HG02678 (cell line): ENCODE measurements around the gene AARSD1.
"Not testable (repeated sequence)": the region's sequence is repeated elsewhere in the genome, so short reads cannot be mapped to it uniquely, and the experiment has no call there.

ENCODE experiments used
- ATAC-seq: cut with Tn5 transposase; IDR thresholded peaks from one replicate; pipeline ENCODE4 v1.9.1; 2021; ENCODE audit warnings: mild to moderate bottlenecking, moderate library complexity; ENCODE audit not compliant: unreplicated experiment

The AARSD1 gene

DNA sequence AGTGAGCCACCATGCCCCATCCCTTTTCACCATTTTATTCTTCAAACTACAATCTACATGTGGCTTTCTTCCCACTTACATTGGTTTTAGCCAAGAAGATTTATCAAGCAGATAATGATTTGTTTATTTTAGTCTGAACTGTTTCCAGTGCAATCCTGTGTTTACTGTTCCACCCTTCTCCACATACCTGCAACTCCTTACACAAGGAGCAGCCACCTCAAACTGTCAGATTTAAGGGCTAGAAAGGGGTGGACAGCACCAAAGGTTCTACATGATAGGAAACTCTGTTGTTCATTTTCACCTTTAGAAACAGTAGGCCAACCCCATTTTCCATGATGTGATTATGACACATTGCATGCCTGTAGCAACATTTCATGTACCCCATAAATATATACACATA lies 18.0 kb upstream of the AARSD1 start:
- ATAC-seq: no peak

DNA sequence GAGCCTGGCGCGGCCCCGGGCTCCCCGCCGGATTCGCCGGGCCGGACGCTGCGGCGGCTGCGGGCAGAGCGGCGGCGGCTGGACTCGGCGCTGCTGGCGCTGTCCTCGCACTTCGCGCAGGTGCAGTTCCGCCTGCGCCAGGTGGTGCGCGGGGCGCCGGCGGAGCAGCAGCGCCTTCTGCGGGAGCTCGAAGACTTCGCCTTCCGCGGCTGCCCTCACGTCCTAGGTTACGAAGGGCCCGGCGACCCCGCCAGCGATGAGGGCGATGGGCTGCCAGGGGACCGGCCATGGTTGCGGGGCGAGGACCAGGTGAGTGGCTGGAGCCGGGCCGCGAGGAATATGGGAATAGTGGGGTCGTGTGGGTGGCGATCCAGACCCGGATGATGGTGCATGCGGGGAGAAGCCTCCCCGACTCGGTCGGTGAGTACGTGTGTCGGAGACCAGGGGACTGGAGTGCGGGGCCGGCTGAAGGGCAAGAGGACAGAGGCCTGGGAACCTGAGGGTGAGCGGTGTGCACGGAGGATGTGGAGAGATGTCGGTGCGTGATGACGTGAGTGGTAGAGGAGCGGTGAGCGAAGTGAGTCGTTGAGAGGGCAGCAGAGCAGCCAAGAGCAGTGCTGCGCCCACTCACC lies 16.6 kb upstream of the AARSD1 start:
- ATAC-seq: peak; percentile 43

DNA sequence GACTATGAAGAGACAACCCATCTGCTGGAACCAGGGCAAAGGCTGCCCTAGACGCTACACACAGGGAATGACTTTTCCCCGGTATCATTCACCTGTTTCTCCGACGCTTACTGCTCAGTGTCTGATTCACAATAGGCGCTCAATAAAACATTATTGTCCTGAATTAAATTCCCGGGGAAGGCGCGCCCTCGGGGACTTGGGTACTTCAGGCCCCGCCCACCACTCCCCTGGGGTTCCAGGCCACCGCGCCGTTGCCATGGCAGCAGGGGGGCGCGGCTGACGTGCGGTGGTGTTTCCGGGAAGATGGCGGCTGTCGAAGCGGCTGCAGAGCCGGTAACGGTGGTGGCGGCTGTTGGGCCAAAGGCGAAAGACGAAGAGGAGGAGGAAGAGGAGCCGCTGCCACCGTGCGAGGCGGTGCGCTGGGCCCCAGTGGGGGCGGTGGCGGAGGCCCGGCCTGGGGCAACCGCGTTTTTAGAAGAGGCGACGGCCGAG lies 16.1 kb upstream of the AARSD1 start, which contains the start of gene RUNDC1:
Gene RUNDC1 (plus strand): TSS at position 292 of the 492 bp plus-strand sequence. CDS start 12 bp downstream, at position 304.
- peak; percentile 67 for ATAC-seq

DNA sequence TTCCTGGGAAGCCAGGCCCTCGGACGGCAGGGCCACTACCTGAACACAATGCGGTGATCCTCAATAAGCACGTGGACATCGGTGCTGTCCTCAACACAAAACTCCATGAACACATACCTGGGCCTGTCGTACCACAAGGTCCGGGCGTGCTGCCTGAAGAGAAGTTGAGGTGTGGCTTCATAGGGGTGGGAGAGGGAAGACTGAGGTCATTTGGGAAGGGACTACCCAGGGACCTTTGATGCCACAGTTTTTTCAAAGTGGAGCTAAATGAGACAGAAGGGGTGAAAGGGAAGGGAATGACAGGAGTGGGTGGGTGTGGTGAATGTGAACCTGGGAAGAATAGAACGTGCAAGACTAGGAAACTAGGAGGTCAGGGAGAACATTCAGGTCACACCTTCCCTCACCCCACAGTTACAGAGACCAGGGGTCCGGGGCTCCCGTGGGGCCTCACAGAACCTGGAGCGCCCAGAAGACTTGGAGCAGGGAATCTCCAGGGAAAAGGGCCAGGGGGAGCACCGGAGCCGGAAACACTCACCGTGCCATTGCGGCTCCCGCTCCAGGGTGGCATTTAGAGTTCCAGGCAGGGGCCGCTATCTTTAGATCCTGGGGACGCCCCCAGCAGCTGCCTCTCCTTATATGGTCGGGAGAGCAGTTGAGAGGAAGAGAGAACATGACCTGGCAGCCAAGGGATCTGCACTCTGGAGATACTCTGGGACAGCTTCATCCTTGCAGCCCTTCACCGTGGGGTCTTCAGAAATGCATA lies 15.4 kb upstream of the AARSD1 start, which contains the start of gene PTGES3L:
Gene PTGES3L (minus strand): TSS at position 570 of the 763 bp plus-strand sequence. CDS start 27 bp downstream, at position 543.
- peak; percentile 27 for ATAC-seq

DNA sequence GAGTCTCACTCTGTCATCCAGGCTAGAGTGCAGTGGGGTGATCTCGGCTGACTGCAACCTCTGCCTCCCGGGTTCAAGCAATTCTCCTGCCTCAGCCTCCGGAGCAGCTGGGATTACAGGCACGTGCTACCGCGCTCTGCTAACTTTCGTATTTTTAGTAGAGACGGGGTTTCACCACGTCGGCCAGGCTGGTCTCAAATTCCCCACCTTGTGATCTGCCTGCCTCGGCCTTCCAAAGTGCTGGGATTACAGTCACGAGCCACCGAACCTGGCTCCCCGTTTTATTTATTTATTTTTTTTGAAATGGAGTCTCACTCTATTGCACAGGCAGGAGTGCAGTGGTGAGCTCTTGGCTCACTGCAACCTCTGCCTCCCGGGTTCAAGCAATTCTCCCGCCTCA lies 11.4 kb upstream of the AARSD1 start:
- not testable (repeated sequence) for ATAC-seq

DNA sequence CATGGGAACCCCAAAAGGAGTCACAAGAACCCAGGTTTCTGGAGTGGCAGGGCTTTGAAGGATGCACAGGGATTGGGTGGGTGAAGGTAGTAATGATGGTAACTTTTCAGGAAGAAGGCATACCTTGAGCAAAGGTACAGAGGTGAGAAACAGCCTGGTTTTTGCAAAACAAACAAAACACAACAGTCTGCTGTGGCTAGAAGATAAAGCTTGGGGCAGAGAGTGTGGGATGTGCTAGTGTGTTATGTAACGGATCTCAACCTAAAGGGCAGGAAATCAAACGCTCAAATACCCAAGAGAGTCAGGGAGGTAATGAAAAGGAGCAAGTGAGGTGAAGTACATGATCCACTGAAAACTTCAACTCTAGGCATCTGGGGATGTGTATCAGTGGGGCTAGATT lies 11.0 kb upstream of the AARSD1 start:
- ATAC-seq: no peak

DNA sequence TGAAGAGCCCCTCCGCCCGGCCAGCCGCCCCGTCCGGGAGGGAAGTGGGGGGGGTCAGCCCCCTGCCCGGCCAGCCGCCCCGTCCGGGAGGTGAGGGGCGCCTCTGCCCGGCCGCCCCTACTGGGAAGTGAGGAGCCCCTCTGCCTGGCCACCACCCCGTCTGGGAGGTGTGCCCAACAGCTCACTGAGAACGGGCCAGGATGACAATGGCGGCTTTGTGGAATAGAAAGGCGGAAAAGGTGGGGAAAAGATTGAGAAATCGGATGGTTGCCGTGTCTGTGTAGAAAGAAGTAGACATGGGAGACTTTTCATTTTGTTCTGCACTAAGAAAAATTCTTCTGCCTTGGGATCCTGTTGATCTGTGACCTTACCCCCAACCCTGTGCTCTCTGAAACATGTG lies 9.1 kb upstream of the AARSD1 start:
- ATAC-seq: not testable (repeated sequence)

DNA sequence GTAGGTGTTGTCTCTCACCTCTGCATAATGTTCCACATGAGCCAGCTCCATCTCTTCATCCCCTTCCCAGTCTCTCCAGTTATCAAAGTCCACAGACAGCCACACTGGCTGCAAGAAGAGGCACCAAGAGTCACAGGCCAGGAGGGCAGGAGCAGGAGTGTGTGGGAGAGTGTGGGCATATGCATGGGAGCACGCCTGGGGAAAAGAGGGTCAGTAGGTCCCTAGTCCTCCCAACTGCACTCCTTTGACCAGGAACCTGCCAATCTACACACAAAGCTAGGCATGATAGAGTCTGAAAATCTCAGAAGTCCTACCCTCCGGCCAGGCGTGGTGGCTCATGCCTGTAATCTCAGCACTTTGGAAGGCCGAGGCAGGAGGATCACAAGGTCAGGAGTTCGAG lies 7.3 kb upstream of the AARSD1 start:
- no peak for ATAC-seq

DNA sequence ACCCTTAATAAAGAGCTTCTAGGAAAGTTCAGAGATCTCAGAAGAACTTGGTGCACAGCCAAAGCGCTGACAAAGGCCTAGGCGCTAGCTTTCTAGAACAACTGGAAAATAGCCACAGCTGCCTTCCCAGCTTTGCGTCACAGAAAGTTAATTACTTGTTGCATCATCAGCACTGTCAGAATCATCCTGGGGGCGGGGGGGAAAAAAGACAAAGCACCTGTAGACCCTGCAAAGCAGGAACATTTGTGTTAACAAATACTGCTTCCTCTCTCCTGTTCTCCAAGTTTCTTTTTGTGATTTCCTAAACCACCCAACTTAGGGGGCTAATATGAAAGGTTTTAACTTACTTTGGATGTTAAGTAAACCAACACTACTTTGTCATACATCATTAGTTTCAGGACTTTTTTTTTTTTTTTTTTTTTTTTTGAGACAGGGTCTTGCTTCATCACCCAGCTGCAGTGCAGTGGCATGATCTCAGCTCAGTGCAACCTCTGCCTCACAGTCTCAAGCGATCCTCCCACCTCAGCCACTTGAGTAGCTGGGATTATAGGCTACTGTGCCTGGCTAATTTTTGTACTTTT lies 4.8 kb upstream of the AARSD1 start:
- ATAC-seq: no peak

DNA sequence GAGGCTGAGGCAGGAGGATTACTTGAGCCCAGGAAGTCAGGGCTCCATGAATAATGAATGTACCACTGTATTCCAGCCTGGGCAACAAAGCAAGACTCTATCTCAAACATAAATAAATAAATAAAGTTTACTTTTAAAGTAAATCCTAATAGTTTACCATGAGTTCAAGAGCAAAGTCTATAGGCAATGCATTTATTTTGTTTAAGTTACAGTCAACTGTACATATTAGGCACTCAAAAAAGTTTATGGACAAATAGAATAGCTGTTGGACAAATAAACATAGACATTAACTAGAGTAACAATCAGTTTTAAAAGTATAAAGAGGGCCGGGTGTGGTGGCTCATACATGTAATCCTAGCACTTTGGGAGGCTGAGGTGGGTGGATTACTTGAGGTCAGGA lies 3.7 kb upstream of the AARSD1 start:
- ATAC-seq: no peak

DNA sequence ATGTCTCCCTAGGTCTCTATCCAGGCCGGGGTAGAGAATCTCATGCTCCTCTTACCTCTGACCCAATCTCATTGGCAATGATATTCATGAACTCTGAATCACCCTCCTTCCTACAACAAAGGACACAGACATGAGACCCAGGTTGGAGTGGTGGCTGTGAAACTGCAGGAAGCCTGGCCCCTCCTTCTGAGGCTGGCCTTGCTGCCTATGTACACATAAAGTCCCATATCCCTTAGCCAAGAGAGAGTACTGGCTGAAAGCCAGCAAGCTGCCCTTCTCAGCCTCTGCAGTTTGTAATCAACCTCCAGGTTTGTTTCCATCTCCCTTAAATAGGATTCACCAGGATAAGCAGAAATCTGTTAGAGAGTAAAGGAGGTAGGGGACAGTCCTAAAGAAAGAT lies 10.6 kb downstream of the AARSD1 start:
- no peak for ATAC-seq

DNA sequence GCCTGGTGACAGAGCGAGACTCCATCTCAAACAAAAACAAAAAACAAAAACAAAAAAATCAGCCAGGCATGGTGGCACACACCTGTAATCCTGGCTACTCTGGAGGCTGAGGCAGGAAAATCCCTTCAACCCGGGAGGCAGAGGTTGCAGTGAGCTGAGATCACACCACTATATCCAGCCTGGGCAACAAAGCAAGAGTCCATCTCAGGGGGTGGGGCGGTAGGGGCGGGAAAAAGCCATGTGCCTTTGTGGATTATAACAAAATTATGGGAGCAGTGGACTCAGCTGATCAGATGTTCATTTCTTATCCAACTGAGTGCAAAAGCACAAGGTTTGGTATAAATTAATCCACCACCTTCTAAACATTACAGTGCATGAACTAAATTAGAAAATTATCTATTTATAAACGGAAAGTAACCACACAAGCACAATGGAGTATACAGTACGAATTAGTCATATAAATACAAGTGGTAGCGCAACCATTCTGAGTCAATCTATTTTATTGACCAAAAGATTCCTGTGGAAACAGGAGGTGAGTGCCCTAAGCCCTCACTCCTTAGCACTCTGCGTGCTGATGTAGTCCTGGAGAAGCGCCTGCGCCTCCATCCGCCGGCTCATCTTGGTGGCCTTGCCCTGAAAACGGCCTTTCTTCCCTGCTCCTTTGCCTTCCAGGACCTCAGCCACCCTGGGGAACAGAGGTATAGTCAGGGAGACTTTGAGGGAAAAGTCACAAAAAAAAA lies 14.0 kb downstream of the AARSD1 start:
- ATAC-seq: no peak

DNA sequence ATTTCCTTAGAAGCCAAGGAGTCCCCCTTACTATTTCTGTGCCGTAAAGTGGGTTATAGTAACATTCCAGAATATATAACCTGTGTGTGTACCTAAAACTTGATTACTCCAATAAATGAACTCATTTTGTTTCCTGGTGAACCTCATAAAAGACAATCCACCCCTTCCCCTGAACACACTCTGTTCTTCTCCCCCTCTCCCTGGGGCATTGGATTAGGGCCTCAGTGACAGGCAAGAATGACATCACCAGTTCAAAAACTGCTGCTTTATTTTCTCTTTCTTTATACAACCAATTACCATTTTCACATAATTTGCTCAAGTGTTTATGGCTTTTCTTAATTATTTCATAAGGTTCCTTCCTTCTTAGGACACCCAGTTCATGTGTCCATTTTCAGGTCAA lies 17.4 kb downstream of the AARSD1 start:
- ATAC-seq: no peak

DNA sequence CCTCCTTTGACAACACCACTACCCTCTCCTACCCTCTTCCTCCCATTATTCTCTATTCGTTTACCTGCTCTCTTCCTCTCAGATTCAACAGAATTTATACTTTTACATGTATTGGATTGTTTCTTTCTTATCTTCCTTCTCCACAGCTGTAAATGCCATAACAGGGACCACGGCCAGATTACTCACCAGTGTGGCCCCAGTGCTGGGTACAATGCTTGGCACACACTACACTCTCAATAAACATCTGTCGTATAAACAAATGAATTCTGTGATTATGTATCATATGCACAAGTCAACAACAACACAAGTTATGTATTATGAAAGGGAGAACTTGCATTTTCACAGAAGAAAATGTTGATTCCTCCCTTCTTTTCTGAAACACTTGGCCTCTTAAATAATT lies 20.0 kb downstream of the AARSD1 start:
- no peak for ATAC-seq

DNA sequence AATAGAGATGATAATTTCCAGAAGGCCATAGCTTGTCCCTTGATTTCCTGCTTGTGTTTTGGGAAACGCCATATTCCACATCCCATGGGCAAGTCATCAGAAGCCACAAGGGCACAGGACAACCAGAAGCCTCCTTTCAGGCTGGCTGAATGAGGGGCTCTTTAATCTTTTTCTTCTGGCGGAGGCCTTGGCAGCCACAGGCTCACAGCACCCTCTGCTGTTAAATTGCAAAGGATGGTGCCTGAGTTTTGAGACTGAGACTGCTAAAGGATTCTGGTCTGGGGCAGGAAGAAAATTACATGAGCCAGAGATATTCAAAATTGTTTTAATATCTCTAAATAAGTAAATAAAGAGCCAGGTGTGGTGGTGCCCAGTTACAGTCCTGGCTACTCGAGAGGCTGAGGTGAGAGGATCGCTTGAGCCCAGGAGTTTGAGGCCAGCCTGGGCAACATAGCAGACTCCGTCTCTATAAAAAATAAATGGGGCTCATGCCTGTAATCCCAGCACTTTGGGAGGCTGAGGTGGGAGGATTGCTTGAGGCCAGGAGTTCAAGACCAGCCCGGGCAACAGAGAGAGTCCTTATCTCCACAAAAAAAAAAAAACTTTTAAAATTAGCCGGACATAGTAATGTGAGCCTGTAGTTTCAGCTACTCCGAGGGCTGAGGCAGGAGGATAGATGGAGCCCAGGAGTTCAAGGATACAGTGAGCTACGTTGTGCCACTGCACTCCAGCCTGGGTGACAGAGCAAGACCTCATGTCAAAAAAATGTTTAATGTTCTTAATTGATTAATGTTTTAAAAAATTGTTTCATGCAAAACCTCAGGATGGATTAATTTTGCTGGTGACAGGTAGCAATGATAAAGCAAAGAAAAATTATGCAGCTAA lies 26.3 kb downstream of the AARSD1 start:
- ATAC-seq: no peak

DNA sequence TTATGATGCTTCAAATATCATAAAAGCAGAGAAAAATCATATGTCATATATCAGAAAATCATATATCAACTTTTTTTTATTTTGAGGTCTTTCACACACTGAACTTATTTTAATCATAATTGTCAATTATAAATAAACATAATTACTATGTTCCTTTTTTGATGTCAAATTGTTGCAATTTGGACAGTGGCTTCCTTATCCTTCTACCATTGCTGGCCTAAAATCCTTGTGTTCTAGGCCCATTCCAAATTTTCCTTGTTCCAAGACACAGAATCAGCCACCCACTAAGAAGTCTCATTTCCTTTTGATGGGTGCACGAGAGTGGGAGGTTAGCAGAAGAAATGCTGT lies 34.8 kb downstream of the AARSD1 start:
- ATAC-seq: no peak

DNA sequence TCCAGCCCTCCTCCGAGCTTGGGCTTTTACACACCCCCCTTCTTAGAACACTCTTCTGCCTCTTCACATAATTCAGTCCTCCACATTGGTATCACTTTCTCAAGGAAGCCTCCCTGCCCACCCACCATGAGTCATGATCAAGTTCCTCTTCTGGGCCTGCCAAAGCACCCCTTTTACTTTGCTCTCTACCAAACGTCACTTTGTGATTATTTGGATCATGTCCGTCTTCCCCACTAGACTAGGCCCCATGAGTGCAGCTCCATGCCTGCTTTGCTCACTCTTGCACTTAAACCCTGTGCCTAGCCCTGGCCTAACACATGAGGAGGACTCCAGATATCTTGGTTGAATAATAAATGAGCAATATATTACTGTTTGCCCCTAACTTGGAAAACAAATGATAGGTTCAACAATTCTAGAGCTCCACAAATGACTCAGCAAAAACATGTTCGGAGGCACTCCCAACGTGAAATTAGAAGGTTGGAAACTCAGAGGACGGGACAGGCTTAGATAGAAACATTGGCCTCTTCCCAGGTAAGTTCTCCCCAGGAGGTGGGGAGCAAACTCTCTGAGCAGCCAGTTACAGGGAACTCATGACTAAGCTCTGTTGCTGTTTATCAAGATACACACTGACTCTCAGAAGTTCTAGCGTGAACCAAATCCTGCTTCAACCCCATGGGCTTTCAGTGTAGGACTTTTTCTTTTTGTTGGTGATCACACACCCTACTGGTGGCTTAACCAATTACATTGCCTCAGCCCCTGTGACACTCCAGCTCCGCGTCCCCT lies 35.3 kb downstream of the AARSD1 start:
- no peak for ATAC-seq

DNA sequence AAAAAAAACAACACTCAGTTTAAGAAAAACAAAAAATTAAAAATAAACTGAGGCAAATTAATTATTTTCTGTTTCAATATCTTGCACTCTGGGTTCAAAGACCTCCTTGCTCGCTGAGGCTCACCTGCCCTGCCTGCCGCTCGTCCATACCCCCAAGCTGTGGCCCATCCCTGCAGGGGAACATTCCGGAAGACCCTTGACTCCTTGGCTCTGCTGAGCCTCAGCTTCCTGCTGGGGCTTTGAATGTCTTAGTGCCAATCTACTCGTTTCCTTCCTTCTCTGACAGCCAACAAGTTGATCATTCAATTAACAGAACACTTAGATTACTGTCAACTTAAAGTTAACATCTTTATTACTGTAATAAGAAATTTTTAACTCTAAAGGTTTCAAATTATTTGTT lies 39.4 kb downstream of the AARSD1 start:
- ATAC-seq: no peak

DNA sequence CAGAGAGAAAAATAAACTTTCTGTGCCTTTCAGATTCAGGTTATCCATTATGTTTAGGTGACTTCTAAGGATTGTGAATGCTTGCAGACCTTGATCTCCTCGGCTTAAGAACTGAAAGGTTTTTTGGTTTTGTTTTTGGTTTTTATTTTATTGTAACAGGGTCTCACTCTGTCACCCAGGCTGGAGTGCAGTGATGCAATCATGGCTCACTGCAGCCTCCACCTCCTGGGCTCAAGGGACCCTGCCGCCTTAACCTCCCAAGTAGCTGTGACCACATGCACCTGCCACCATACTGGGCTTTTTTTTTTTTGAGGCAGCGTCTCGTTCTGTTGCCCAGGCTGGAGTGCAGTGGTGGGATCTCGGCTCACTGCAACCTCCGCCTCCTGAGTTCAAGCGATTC lies 40.8 kb downstream of the AARSD1 start:
- ATAC-seq: not testable (repeated sequence)

DNA sequence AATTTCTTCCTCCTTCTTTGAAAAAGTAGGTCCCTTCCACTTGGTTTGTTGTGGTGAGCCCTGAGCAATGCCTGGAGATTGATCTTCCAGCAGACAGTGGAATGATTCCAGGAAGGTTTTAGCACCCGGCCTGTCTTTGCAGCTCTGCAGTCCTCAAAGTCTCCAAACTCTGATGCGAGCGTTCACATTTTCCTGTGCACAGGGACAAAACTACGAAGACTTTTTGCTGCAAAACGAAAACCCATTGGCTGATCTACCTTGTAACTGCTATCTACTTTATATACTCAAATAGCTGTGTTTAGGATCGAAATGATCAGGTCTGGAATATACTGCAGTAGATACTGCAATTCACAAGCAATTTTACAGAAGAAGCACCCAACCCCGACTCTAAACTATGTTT lies 42.0 kb downstream of the AARSD1 start:
- no peak for ATAC-seq
